ENCODE measurements around the gene FNBP1.

DNA sequence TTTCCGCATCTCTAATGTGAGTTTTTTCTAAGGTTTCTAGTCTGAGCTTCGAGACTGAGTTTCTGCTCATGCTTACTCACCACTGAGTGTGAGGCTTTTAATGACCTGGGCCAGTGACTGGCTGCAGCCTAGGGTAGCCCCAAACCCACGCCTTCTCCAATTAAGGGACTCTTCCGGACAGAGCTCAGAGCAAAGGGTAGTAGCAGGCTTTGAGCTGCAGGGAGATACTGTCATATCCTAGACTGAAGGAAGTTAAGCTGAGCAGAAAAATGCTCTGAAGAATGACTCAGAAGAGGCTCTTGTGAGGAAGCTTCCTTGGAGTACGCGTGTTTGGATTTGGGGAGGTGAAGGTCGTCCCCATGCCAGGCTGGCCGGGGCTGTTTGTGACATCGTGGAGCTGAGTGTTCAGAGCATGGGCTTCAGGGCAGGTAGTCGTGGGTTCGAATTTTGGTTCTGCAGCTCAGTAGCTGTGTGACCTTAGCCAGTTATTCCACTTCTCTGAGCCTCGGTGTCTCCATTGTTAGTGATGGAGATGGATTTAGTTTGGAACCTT lies 204.2 kb downstream of the FNBP1 start:
- TF ChIP-seq POLR2A (IDR thresholded peaks at IDR 0.05; ENCODE audit: low read length) = no peak
- no peak for TF ChIP-seq RCOR1 (IDR thresholded peaks at IDR 0.05; ENCODE audit: low read depth, low read length)
- TF ChIP-seq, protein P1, sequence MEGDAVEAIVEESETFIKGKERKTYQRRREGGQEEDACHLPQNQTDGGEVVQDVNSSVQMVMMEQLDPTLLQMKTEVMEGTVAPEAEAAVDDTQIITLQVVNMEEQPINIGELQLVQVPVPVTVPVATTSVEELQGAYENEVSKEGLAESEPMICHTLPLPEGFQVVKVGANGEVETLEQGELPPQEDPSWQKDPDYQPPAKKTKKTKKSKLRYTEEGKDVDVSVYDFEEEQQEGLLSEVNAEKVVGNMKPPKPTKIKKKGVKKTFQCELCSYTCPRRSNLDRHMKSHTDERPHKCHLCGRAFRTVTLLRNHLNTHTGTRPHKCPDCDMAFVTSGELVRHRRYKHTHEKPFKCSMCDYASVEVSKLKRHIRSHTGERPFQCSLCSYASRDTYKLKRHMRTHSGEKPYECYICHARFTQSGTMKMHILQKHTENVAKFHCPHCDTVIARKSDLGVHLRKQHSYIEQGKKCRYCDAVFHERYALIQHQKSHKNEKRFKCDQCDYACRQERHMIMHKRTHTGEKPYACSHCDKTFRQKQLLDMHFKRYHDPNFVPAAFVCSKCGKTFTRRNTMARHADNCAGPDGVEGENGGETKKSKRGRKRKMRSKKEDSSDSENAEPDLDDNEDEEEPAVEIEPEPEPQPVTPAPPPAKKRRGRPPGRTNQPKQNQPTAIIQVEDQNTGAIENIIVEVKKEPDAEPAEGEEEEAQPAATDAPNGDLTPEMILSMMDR (IDR thresholded peaks at IDR 0.05) = no peak
- no peak for TF ChIP-seq FOXS1 (CRISPR knock-in tag; IDR thresholded peaks at IDR 0.05)
- no peak for TF ChIP-seq RNF2 (IDR thresholded peaks at IDR 0.05; ENCODE audit: borderline replicate concordance, low read depth)
- TF ChIP-seq, protein P2, sequence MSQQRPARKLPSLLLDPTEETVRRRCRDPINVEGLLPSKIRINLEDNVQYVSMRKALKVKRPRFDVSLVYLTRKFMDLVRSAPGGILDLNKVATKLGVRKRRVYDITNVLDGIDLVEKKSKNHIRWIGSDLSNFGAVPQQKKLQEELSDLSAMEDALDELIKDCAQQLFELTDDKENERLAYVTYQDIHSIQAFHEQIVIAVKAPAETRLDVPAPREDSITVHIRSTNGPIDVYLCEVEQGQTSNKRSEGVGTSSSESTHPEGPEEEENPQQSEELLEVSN (IDR thresholded peaks at IDR 0.05; ENCODE audit: borderline replicate concordance, low read depth) = no peak
- TF ChIP-seq, protein P3, sequence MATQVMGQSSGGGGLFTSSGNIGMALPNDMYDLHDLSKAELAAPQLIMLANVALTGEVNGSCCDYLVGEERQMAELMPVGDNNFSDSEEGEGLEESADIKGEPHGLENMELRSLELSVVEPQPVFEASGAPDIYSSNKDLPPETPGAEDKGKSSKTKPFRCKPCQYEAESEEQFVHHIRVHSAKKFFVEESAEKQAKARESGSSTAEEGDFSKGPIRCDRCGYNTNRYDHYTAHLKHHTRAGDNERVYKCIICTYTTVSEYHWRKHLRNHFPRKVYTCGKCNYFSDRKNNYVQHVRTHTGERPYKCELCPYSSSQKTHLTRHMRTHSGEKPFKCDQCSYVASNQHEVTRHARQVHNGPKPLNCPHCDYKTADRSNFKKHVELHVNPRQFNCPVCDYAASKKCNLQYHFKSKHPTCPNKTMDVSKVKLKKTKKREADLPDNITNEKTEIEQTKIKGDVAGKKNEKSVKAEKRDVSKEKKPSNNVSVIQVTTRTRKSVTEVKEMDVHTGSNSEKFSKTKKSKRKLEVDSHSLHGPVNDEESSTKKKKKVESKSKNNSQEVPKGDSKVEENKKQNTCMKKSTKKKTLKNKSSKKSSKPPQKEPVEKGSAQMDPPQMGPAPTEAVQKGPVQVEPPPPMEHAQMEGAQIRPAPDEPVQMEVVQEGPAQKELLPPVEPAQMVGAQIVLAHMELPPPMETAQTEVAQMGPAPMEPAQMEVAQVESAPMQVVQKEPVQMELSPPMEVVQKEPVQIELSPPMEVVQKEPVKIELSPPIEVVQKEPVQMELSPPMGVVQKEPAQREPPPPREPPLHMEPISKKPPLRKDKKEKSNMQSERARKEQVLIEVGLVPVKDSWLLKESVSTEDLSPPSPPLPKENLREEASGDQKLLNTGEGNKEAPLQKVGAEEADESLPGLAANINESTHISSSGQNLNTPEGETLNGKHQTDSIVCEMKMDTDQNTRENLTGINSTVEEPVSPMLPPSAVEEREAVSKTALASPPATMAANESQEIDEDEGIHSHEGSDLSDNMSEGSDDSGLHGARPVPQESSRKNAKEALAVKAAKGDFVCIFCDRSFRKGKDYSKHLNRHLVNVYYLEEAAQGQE (IDR thresholded peaks at IDR 0.05) = no peak
- TF ChIP-seq EP300 (IDR thresholded peaks at IDR 0.05) = no peak
- no peak for TF ChIP-seq HDAC2 (IDR thresholded peaks at IDR 0.05)
- TF ChIP-seq CBX8 (IDR thresholded peaks at IDR 0.05) = no peak
- TF ChIP-seq, protein P4, sequence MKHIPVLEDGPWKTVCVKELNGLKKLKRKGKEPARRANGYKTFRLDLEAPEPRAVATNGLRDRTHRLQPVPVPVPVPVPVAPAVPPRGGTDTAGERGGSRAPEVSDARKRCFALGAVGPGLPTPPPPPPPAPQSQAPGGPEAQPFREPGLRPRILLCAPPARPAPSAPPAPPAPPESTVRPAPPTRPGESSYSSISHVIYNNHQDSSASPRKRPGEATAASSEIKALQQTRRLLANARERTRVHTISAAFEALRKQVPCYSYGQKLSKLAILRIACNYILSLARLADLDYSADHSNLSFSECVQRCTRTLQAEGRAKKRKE (CRISPR knock-in tag; IDR thresholded peaks at IDR 0.05; ENCODE audit: low read depth) = no peak
- no peak for TF ChIP-seq CHD2 (IDR thresholded peaks at IDR 0.05; ENCODE audit: low read length, partially characterized antibody)
- TF ChIP-seq MAFK (IDR thresholded peaks at IDR 0.05; ENCODE audit: partially characterized antibody) = no peak
